Measurements from ENCODE around the gene AR.

DNA sequence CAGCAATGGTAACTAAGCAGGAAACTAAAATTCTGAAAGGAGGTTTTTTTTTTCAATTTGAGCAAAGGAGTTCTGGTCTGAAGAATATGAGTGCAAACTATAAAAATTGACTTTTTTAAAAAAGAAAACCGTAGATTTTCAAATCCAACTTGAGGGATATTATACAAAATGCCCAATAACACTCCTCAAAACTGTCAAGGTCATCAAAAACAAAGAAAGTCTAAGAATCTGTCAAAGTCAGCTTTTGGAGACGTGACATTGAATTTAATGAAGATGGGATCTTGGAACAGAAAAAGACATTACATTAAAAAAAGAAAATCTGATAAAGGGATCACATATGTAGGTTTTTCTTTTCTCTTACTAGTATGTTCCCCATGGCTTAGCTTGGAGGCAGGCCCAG, 40.4 kb upstream of the AR start:
- TF ChIP-seq POLR2AphosphoS5 (IDR thresholded peaks at IDR 0.05; ENCODE audit: low read depth, low read length) (no peak), POLR2A (IDR thresholded peaks at IDR 0.05; ENCODE audit: low read depth, low read length) (no peak), TAF1 (IDR thresholded peaks at IDR 0.05; ENCODE audit: low read depth, low read length) (no peak)
